Caco-2 (cell line): ENCODE measurements around the gene HSDL2. TPM values are rescaled to one million over a fixed set of nuclear protein-coding genes. Genes with fewer than 3 reads are reported as not detected.
A peak's percentile ranks its signal among the peaks of the same experiment; 100 is the strongest.

Source experiments
- BruUV-seq: library from RNA; stranded (reverse); fragments of 400-500 nt; replicated peaks from 2 replicates; lab custom pipeline; 2021; lab: Mats Ljungman, UMichigan
- CTCF ChIA-PET: fragments of 300-600 bp; sonication (Branson Sonifier 250); formaldehyde crosslinking; loops from one replicate; lab custom pipeline; 2022; ENCODE audit warnings: antibody characterized with exemption; lab: Charles Lee
- POLR2A ChIA-PET: fragments of 300-600 bp; sonication (Branson Sonifier 250); formaldehyde crosslinking; loops from one replicate; lab custom pipeline; 2022; ENCODE audit warnings: antibody characterized with exemption; lab: Charles Lee
- DNase-seq, 2 experiments: peaks; one replicate each; pipeline versions ENCODE4 v3.0.0 to v3.0.0-alpha.2; 2020 to 2022
- H3K27me3 ChIP-seq: replicated peaks from 2 replicates; pipeline ENCODE4 v1.6.0; 2011; ENCODE audit warnings: low read length; ENCODE audit not compliant: control insufficient read depth, insufficient read depth
- H3K36me3 ChIP-seq: 2 replicates; pipeline ENCODE4 v1.5.1; 2011; ENCODE audit warnings: low read length; ENCODE audit not compliant: control insufficient read depth, insufficient read depth
- H3K4me1 ChIP-seq: fragments of 250-450 bp; sonication (Bioruptor Pico); 2 replicates; pipeline ENCODE4 v1.5.1; 2020; ENCODE audit warnings: mild to moderate bottlenecking
- H3K4me3 ChIP-seq: 2 replicates; pipeline ENCODE4 v1.5.1; 2011; ENCODE audit warnings: low read depth, mild to moderate bottlenecking, control low read depth, low read length
- H3K9me3 ChIP-seq: fragments of 250-450 bp; sonication (Bioruptor Pico); 2 replicates; pipeline ENCODE4 v1.5.1; 2020; ENCODE audit warnings: mild to moderate bottlenecking, moderate library complexity
- H3K27ac Mint-ChIP-seq: one replicate; pipeline ENCODE4 v1.8.0; 2022; ENCODE audit warnings: mixed read lengths; ENCODE audit not compliant: unreplicated experiment
- H3K27me3 Mint-ChIP-seq: one replicate; pipeline ENCODE4 v1.8.0; 2022; ENCODE audit warnings: mixed read lengths; ENCODE audit not compliant: insufficient read depth, unreplicated experiment
- H3K36me3 Mint-ChIP-seq: one replicate; pipeline ENCODE4 v1.8.0; 2022; ENCODE audit warnings: mild to moderate bottlenecking, mixed read lengths; ENCODE audit not compliant: insufficient read depth, unreplicated experiment
- H3K4me1 Mint-ChIP-seq: one replicate; pipeline ENCODE4 v1.8.0; 2022; ENCODE audit warnings: low read depth, mixed read lengths; ENCODE audit not compliant: unreplicated experiment
- H3K4me3 Mint-ChIP-seq: one replicate; pipeline ENCODE4 v1.8.0; 2022; ENCODE audit warnings: mild to moderate bottlenecking, moderate library complexity, mixed read lengths; ENCODE audit not compliant: unreplicated experiment
- H3K9me3 Mint-ChIP-seq: one replicate; pipeline ENCODE4 v1.8.0; 2022; ENCODE audit warnings: mixed read lengths; ENCODE audit not compliant: unreplicated experiment
- CTCF ChIP-seq, 2 experiments: fragments of 200-600 bp in 1 of 2; IDR thresholded peaks; 1 replicate in 1 of 2; 2 replicates in 1 of 2; pipeline versions ENCODE4 v1.5.1 to v1.8.0; 2011 to 2022; ENCODE audit warnings: antibody characterized with exemption in 1 of 2, control low read depth in 1 of 2, inconsistent platforms in 1 of 2, low read depth in 1 of 2, low read length in 1 of 2, mild to moderate bottlenecking in 1 of 2, moderate library complexity in 1 of 2; ENCODE audit not compliant: insufficient read depth in 1 of 2, severe bottlenecking in 1 of 2, unreplicated experiment in 1 of 2
- intact Hi-C: fragments of 100-400 bp; cut with micrococcal nuclease; formaldehyde crosslinking; loops from one replicate; pipeline ENCODE4 v1.10.0; 2022; ENCODE audit not compliant: unreplicated experiment
- total RNA-seq: library from RNA; stranded (reverse); gene quantifications from 2 replicates; pipeline ENCODE4 v1.2.3, GENCODE V29; 2022

The HSDL2 gene
- total RNA-seq, 1 experiment from 2014 or later, result 134 TPM

- ChIA-PET CTCF (interaction anchor here (0.6 to 1.4 kb wide), 9 partner anchors 35 to 697 kb away, joined by 3 to 7 read pairs (median 3); partner anchors contain the start of genes INIP and PTBP3), POLR2A (interaction anchor here (0.6 to 2.0 kb wide), 15 partner anchors 13 to 842 kb away, joined by 3 to 10 read pairs (median 4); partner anchors contain the start of genes PTBP3 and SLC31A1)
- intact Hi-C loops, result no loop called here
- H3K36me3 ChIP-seq, result no peaks in the 10 kb centered on the region; the same call in none of the 2 replicates
- peak; percentile 99 for DNase-seq
- no peaks in the 10 kb centered on the region for H3K27me3 ChIP-seq
- no peaks in the 10 kb centered on the region for H3K27me3 Mint-ChIP-seq
- peak overlapping the region; percentile 81 for H3K4me3 ChIP-seq
- peaks cover 35% of the 10 kb centered on the region for H3K36me3 Mint-ChIP-seq
- peak in 1 of 2 experiments; percentile 3 for TF ChIP-seq CTCF (IDR thresholded peaks at IDR 0.05; ENCODE audit: insufficient read depth in 1 of 2, low read depth in 1 of 2, low read length in 1 of 2, severe bottlenecking in 1 of 2, unreplicated experiment in 1 of 2)
- H3K4me3 Mint-ChIP-seq, result peak overlapping the region; percentile 99
- TSS peak; percentile 57 for BruUV-seq
- peaks cover 8% of the 10 kb centered on the region for H3K9me3 Mint-ChIP-seq
- peaks cover 35% of the 10 kb centered on the region for H3K4me1 Mint-ChIP-seq
- peak overlapping the region; percentile 98 for H3K27ac Mint-ChIP-seq
- H3K9me3 ChIP-seq, result no peaks in the 10 kb centered on the region
- H3K4me1 ChIP-seq, result peaks cover 44% of the 10 kb centered on the region
These were observed 469 bp upstream of the HSDL2 start for GRCh38 chr9:112379177-112380101.

GRCh38 chr9:112380825-112381221 lies 915 bp downstream of the HSDL2 start:
- peak overlapping the region; percentile 81 for H3K4me3 ChIP-seq
- Mint-ChIP-seq H3K9me3 (no peaks in the 10 kb centered on the region), H3K27me3 (no peaks in the 10 kb centered on the region), H3K4me1 (peaks cover 38% of the 10 kb centered on the region), H3K27ac (peak overlapping the region; percentile 98), H3K4me3 (peak overlapping the region; percentile 99), H3K36me3 (peaks cover 42% of the 10 kb centered on the region)
- no TSS peak for BruUV-seq
- H3K9me3 ChIP-seq, result no peaks in the 10 kb centered on the region
- ChIA-PET CTCF (interaction anchor here (1.2 to 1.4 kb wide), 2 partner anchors 63 to 267 kb away, joined by 3 to 6 read pairs; no protein-coding TSS in a partner anchor), POLR2A (interaction anchor here (1.4 to 2.0 kb wide), 2 partner anchors 41 to 47 kb away, joined by 6 to 10 read pairs; partner anchors contain the start of gene PTBP3)
- H3K4me1 ChIP-seq, result peaks cover 46% of the 10 kb centered on the region
- no peak for TF ChIP-seq CTCF (IDR thresholded peaks at IDR 0.05; ENCODE audit: insufficient read depth in 1 of 2, low read depth in 1 of 2, low read length in 1 of 2, severe bottlenecking in 1 of 2, unreplicated experiment in 1 of 2)
- DNase-seq, result no peak
- intact Hi-C loops, result no loop called here
- H3K27me3 ChIP-seq, result no peaks in the 10 kb centered on the region
- H3K36me3 ChIP-seq, result no peaks in the 10 kb centered on the region; the same call in none of the 2 replicates

GRCh38 chr9:112382066-112382465 lies 2.2 kb downstream of the HSDL2 start:
- intact Hi-C loops, result loop anchor here (1.0 kb wide), 1 partner anchor 10 kb away; no protein-coding TSS in a partner anchor
- Histone ChIP-seq H3K4me1 (peaks cover 41% of the 10 kb centered on the region), H3K4me3 (no peak overlapping the region), H3K36me3 (no peaks in the 10 kb centered on the region), H3K9me3 (no peaks in the 10 kb centered on the region), H3K27me3 (no peaks in the 10 kb centered on the region)
- DNase-seq, result no peak
- Mint-ChIP-seq H3K36me3 (peaks cover 50% of the 10 kb centered on the region), H3K27ac (no peak overlapping the region), H3K27me3 (no peaks in the 10 kb centered on the region), H3K4me1 (peaks cover 38% of the 10 kb centered on the region), H3K4me3 (peak overlapping the region; percentile 99), H3K9me3 (no peaks in the 10 kb centered on the region)
- ChIA-PET CTCF (no interaction called here), POLR2A (no interaction called here)
- no peak for TF ChIP-seq CTCF (IDR thresholded peaks at IDR 0.05; ENCODE audit: insufficient read depth in 1 of 2, low read depth in 1 of 2, low read length in 1 of 2, severe bottlenecking in 1 of 2, unreplicated experiment in 1 of 2)
- no TSS peak for BruUV-seq
